Raji (cell line): ENCODE results near the gene RERE.

Experiments
- POLR2A ChIP-seq: IDR thresholded peaks from 2 replicates; pipeline ENCODE4 v1.6.1; 2011; ENCODE audit warnings: low read depth, low read length, control low read depth; ENCODE audit not compliant: insufficient read depth

The RERE gene

DNA sequence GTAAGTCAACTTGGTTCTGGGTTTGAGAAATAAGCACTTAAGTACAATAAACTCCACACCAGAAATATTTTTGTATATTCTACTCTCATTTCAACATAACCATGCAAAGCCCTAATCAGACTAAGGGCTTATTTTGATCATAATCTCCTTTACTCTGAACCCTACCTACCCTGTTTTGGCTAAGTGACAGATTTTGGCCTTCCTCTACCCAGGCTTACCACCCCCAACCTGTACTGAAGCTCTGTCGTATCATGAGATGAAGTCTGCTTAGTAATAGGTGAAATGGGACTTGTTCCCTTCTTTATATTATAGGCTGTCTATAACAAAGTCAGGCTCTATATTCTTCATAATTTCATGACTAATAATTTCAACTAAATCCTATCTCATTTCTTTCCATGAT is 135.5 kb downstream of the RERE start:
- TF ChIP-seq POLR2A, result no peak

DNA sequence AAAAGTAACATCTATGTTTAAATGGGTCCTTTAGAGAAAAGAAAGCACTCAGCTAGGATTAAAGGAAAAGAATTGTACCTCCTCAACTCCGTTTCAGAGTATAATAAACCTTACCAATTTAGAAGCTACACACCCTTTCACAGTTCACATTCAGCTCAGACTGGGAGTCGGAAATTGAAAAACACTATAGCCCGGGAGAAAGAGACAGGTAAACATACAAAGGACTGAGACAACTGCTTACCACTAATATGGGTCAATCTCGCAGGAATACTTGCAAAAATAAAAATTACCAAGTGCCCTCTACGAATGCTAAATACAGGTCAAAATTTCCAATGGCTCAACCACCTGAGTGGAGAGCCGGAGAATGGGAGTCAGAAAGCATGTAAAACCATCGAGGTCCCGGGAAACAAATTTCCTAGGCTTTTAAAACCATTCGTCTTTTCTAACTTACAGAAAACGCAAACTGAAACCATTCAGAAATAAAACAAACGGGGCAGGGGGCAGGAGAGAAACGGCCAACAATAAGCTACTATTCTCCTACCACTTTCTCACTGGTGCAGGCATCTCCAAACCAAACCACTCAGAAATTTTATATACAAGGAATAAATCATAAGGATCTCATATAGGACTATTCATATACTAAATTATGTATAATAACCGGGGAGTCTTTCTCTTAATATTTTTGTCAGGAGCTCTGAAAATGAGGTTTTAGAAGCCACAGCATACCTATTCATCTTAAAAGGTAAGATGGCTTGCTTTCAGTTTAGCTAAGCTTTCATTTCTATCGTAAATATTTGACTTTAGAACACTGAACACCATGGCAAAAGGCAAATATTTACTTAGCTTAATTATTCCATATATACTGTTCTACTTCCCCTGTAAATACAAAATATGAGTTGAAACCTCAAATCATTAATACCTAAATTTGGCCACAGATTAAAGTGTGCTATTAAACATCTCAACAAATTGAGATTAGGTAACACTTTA is 136.5 kb downstream of the RERE start:
- no peak for TF ChIP-seq POLR2A

DNA sequence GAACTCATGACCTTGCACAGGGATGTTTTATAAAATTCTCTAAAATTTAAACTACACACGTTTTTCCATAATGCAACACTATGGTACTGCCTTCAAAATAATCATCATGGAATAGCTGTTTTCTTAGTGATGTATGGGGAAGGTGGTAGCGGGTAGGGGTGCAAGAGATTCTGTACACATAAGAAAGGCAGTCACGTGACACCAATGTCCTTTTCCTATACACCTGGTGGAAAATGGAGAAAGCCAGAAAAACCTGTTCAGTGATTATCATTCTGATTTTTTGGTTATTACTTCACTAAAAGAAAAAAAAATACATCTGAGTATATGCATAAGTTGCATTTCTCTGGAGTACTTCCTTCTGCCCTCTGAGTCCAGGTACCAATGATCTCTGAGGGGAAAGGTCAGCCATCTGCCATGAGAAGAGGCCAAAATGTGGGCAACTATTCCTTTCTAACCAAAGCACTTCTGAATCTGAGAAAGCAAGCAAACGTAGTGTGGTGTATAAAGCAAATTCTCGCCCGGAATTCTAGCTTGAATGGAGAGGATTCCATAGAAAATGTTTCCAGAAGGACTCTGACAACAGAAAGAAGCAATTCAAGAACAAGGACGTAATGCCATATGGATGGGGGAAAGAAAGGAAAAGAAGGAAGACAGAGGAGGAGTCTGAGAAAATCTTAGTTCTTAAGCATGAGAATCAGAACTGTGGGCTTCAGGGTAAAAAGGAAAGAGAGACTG is 137.3 kb downstream of the RERE start:
- no peak for TF ChIP-seq POLR2A

DNA sequence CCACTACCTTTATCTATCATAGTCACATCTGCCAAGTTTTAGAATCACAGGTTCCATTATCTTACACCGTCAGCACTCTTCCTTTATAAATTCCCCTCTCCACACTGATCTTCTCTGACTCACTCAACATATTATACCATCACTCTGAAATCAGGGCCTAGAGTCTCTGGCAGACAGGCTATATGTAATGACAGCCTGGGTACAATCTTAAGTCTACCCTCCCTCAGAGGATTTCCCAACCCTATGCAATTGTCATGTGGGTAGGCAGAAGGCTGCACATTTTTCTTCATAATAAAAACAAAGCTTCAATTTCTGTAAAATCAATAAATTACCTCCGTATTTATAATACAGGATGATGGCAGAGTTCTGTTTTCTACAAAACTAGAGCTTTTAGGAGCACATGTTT is 138.0 kb downstream of the RERE start:
- TF ChIP-seq POLR2A, result no peak

DNA sequence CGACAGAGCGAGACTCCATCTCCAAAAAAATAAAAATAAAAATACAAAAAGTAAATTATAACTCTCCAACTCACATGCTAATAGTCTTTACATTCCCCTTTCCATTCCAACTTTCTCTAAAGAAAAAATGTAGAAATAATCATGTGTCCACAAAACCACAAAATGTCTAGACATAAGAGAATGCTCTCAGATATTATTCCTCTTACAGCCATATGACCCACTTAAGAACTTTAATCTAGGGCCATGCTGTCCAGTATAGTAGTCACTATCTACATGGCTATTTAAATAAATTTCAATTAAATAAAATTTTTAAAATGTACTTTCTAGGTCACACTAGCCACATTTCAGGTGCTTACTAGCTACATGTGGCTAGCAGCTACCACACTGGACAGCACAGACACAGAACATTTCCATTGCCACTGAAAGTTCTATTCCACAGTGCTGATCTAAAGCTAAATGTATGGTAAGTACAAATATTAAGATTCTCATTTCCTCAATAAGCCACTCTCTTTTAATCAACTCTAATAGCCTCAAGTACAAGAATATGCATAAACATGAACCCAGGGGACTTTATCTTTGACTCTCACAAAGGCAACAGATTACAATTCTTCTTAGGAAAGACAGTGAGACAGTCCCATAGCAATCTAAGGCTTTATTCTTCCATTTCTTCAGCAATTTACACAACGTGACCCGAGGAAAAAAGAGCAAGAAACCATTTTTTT is 138.6 kb downstream of the RERE start:
- no peak for TF ChIP-seq POLR2A

DNA sequence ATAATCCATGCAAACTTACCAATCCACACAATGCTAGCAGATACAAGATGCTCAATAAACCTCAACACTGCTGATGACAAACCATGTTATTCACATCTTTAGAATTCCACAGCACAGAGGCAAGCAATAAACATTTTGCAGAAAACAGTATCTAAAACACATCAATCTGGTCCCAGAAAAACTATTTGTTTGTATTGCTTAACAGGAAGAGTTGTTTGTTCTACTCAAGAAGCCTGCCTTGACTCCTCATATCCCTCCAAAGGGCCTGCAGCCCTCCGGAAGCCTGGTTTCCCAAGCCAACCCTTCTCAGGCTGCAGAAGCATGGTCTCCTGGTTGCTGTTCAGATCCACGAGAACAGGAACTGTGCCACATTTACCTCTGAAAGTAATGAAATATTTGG is 139.7 kb downstream of the RERE start:
- no peak for TF ChIP-seq POLR2A

DNA sequence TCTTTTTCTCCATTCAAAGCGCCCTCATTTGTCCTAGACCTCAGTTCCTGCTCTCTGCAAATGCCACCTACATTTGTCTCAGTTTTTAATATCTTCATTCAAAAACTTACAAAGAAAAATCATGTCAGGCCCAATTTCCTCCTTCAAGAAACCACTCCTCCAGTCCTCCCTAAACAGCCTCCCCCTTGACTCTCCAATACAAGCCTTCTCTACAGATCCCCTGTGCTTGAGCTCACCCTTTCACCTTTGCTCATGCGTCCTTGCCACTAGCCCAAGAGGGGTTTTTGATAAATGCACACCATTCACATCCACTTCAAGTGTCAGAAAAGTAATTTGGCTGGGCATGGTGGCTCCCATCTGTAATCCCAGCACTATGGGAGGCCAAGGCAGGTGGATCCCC is 140.6 kb downstream of the RERE start:
- no peak for TF ChIP-seq POLR2A

DNA sequence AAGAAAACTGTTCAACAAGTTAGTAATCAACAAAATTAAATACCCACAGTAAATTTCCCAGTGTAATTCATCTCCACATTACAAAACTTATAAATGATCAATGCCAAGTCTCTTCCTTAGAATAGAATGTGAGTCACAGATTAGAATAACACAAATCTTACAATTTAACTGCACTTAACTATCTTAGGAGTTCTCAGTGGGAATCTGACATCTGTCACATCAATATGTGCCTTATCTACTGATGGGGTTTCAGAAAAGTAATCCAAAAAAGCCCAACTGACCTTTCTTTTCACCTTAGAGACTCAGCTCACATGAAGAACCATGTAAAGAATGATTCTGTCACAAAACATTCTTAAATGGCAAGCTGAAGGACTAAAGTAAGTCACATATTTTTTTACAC is 141.4 kb downstream of the RERE start:
- TF ChIP-seq POLR2A, result no peak

DNA sequence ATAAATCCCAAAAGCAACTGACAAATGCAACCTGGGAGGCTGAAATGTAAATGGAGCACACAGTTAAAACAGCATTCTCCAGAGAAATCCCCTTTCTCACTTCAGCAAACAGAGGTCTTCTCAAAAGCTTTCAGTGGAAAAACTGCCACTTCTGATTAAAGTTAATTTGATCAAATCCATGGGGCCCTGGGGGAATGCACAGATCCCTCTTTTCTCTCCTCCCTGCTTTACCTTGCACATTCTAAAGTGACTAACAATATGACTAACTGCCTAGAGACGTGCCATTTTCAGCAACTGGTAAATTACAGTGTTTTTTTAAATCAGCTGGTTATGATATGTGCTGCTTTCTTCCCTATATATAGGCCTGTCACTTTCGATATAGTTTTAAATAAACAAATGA is 142.5 kb downstream of the RERE start:
- TF ChIP-seq POLR2A, result no peak

DNA sequence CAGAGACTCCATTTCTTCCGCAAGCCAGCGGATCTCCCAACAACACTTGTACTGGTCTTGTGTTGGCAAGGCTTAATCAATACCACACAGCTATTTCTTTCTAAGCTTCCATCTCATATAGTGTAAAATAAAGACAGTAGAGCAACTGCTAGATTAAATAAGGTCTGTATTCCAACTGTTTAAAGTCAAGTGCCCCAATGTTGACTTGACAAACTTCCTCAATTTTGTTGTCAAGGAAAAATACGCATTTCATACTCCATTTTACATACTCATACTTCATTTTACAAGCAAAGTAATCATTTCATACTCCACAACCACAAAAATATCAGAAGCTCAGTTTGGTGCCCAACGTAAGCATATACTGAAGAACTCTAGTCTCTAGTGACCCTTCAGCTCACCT is 143.0 kb downstream of the RERE start:
- no peak for TF ChIP-seq POLR2A

DNA sequence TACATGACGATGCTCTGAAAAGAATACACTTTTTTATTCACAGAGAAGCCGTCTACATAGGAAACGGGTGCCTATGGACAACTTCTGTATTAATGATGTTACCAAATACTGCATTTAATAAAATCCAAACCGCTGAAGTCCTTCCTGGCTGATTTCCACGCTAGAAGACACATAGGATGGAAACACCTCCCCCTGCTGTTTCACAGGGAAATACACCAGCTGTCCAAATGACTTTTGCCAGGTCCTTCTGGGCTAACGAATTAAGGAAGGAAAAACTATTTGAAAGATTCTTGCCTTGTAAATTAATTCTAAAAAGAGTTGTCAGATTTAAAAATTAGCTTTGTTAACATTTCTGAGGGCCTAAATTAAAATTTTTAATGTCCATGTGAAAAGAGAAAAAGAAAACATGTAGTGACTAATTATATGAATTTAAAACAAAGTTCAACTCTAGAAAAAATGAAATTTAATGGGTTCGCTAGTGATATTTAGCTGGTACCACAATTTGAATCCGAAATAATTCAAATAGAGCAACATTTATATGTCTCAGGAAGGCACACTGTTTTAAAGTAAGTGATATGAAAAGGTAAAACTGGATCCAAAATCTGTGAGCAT is 146.0 kb downstream of the RERE start:
- TF ChIP-seq POLR2A, result no peak

DNA sequence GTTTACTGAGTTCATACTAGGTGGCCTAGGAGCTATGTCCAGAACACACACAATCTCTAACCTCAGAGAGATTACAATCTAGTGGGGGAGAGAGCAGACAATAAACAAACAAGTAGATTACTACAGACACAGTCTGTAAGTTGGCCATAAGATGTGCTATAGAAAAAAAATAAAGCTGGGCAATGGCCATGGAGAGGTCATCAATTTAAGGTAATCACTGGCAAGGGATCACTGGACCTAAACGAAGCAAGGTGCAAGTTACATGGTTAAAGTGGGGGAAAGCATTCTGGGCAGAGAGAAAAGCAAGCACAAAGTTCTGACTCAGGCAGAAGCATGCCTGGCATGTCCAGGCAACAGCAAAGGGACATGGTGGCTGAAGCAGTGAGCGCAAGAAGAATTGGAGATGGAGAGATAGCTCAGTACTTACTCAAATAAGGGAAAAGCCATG is 147.0 kb downstream of the RERE start:
- TF ChIP-seq POLR2A, result no peak

DNA sequence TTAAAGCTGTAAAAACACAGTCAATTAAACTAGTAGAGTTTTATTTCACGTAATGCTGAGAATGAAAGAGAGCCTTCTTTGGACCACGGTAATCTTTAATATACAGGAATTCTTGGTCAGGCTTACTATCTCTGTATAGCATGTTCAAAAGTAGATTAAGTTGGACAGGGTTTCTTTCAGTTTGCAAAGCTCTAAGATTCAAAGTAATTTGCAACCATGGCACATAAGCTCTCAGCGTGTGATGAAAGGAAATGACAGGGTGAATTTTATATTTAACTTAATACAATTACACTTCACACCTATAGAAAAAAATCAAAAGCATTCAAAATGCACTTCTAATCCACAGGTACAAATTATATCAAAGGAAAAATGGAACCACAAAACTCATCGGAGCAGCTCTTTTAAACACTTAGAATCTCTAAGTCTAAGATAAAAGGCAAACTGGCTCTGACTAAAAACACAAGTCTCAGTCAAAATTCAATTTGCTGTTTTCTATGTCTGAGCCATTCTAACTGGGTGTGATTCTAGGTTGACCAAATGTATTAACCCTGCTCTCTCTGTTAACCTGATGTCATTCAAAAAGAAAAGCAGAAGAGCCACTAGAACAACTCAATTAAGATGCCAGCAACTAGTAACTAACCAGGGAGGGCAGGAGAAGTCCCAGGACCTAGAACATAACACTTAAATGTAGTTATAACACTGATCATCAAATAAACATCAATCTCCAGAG is 147.7 kb downstream of the RERE start:
- no peak for TF ChIP-seq POLR2A

DNA sequence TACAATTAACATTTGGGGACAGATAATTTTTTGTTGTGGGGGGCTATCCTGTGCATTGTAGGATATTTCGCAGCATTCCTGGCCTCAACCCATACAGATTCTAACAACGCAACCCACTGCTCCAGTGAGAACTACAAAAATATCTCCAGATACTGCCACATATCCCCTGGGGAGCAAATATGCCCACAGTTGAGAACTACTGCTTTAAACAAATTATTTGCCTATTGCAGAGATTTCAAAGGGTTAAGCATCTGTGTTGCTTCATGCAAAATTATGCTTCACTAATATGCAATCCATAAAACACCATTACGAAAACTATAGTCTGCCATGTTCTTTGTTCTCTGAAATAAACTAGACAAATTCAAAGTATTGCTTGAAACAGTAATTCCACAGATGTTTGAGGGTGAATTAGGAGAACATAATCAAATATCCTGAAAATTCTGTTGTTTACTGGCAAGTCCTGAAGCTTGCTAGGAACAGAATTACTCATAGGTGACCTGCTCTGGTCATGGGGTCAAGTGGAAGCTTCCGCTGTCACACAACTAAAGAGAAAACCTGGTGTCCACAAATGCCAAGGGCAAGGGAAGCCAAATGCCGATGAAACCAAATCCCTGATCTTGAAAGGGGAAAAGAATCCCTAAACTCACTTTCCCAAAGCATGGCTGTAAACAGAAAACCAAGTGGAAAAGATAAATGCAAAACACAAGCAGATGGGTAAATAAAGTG is 149.4 kb downstream of the RERE start:
- TF ChIP-seq POLR2A, result no peak
